Myocyte (in vitro differentiated cells): ENCODE data around the gene ATXN7L3. TPM values are rescaled to one million over a fixed set of nuclear protein-coding genes. Genes with fewer than 3 reads are reported as not detected.

Experiments
- DNase-seq: peaks from one replicate; pipeline ENCODE4 v3.0.0-alpha.2; 2012; ENCODE audit warnings: low read depth
- total RNA-seq: library from RNA; depleted of rRNA; stranded (reverse); fragments of >200 nt; gene quantifications from 2 replicates; pipeline ENCODE4 v1.2.3, GENCODE V29; 2014

Gene ATXN7L3
- total RNA-seq, 1 donor from 2014 or later, result 60.5 TPM

DNA sequence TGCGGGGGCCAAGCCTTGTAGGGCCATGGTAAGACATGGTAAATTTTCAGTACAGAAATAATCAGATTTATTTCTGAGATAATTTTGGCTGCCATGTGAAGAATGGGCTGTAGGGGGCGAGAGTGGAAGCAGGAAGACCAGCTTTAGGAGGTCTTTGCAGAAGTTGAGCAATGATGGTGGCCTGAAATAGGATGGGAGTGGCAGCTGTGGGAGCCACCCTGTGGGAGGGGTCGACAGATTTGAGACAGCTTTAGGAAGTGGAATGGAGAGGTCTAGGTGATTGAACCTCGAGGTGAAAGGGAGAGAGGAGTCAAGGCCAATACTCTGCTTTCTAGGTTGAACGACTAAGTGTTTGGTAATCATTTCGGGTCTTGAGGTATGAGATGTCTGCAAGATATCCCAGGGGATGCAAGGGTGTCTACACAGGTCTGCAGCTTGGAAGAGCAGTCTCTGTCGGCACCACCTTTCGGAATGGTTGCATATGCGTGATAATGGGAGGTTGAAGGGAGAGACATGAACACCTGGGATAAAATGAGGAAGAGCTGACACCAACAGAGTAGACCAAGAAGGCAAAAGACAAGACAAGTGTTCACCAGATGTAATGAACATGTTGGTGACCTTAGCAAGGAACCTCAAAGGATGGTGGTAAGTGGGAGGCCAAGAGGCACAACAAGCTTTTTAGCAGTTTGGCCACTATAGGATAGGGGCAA is 4.2 kb upstream of the ATXN7L3 start:
- DNase-seq, result peak; percentile 71

DNA sequence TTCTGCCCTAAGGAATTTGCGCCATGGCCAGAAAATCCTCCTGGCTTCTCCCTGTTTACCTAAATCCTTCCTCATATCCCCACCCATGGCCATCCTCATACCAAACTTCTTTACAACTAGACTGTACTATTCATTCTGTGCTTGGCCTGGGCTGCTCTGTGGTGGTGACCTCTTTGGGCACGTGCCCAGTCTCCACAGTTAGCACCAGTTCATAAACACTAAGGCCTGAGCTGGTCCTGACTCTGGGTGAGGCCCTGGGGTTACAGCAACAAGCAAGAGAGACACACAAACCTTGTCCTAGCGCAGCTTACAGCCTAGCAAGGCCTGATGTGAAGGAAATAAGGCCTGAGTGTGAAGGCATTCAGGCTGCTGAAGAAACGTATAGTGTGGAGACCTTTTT is 3.1 kb upstream of the ATXN7L3 start:
- no peak for DNase-seq

DNA sequence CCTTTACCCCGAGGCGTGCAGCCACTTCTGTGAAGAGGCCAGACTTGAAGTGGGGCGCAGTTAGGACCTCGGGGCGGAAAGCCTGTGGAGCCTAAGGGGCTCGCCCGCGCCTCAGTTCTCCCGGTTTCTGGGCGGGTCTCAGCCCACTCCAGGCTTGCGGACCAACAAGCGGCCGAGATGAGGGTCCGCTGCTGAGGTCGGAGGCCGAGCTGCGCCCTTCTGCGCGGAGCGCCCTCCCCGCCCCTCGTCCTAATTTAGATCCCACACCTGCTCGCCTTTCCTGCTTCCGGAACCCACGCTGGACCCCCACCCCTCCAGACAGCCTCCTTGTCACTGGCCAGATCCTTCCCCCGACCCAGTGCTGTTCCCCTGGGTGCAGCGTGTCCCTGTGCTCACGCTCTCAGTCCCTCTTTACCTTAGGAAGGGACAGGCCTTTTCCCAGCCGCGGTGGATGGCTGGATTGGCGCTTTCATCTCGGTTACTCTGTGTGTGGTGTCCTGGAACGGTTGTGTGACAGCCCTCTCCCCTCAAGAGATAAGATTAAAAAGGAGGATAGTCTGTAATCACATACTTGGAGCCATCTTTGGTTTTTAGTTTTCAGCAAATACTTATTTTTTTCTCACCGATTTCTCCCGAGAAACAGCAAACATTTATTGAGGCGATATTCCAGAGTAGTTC is 933 bp upstream of the ATXN7L3 start:
- DNase-seq, result no peak

DNA sequence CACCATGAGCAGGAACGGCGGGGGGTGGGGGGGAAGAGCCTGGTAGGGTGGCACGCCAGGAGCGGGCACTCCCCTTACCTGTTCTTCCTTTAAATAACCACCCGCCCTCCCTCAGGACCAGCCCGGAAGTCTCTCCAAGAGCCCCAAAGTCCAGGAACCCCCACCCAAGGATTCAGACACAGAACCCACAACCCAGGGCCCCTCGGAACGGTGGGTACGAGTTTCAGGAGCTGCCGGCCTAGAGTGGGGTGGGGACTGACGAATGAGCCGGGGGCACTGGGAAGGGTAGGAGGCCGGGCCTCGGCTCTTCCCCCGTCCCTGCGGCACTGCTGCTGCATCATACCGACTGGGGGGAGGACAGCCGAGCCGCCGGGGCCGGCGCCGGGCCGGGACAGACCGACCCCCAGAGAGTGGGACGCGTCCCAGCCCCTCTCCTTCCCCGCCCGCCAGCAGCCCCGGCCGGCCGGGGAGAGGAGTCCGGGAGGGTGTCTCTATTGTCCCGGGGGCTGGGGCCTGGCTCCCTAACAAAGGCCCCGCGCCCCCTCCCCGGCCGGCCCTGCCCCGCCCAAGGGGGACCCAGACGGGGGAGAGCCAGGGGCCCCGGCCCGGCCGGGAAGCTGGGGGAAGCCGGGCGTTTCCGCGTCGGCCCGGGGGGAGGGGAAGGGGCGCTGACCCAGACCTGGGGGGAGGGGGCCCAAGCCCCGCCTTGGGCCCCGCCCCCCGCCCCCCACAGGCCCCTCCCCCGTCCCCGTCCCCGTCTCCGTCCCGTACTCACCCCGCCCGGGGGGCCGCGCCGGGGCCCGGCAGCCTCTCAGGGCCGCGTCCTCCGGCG is 747 bp downstream of the ATXN7L3 start:
- DNase-seq, result peak; percentile 60

DNA sequence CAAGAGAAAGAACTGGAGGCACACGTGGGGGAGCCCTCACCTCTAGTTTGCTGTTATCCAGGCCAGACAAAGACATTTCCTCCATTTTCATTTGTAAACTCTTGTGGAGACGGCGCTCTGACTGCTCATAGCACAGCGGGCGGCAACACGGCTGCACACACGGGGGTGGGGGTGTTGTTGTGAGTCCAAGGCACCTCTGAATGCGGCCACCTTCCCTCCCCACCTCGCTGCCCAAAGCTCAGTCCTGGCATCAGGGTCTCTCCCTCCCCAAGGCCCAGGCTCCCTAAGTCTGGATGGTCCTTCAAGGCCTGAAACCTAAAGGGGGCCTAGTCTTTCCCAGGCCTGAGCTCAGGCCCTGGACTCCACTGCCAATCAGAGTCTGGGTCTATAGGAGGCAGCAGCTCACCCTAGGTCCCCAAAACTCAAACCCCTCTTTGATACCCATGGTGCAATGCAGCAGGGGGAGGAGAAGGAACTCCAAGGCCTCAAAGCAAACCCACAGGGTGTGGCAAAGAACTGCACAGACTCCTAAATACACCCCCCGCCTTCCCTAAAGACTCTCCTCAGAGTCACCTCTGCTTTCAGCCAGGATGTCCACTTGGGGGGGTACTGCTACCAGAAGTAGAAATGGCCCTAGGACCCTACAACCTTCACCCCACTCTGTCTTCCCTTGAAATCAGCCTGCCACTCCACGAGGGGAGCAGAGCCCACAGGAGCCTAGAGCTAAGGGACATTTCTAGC is 1.5 kb downstream of the ATXN7L3 start:
- peak; percentile 81 for DNase-seq

DNA sequence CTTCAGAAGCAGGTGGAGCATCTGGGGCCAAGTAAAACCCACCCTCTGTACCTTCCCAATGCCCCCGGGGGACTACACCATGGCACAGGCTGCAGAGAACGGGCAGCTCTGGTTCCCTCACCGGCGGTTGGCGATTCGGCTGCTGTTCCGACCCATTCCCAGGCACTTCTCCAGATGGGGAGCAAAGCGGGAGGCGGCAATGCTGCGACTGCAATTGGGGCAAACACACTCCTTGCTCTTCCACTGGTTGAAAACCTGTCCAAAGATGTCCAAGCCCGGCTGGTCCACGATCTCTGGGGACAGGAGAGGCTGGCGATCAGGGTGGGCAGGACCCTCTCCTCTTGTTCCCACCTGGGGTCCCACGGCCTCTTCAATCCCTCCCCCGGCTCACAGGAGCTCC is 2.6 kb downstream of the ATXN7L3 start:
- no peak for DNase-seq

DNA sequence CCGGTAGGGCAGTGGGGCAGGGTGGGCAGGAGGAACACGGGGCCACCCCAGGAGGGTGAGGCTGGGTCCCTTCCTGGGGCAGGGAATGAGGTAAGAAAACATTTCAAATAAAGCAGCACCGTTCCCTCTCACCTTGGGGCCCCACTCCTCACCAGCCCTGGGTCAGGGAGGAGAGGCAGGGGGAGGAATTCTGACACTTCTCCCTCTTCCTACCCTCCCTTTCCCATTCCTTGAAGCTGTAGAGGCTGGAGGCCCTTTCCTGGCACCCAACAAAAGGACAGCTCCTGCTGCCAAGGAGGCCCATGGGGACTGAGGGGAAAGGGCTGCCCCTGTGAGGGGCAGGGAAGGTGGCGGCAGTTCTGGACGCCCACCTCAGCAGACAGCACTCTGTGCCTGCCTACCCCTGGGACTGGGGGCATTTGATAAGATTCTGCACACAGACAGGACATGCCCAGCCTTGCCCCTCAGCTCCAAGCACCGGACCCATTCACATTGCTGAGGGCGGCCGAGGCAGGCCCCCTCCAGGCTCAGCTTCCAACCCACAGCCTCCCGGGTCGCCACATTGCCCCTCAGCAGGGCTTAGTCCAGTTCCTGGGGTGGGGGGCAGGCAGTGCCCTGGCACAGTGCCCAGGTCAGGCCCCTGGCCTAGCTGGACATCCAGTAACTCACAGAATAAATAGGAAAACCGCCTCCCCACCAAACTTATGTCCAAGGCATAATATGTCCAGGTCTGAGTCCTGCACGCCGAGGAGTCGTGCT is 6.2 kb downstream of the ATXN7L3 start:
- DNase-seq, result no peak

DNA sequence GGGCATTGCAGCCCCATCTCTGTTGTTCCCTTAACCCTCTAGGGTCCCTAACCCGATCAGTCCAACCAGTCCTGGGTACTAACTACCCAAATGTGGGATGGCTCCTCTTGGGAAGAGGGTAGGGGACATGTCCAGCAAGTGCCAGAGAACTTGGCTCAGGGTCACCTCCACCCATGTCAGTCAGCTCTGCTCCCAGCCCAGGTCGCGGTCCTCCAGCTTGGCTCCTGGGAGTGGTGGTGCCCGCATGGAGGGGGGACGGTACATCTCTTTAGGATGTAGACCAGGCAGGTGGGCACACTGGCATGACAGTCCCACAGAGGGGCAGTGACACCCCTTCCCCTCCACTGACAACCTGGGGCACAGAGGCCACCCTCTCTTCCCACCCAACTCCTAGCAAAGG is 6.9 kb downstream of the ATXN7L3 start:
- no peak for DNase-seq

DNA sequence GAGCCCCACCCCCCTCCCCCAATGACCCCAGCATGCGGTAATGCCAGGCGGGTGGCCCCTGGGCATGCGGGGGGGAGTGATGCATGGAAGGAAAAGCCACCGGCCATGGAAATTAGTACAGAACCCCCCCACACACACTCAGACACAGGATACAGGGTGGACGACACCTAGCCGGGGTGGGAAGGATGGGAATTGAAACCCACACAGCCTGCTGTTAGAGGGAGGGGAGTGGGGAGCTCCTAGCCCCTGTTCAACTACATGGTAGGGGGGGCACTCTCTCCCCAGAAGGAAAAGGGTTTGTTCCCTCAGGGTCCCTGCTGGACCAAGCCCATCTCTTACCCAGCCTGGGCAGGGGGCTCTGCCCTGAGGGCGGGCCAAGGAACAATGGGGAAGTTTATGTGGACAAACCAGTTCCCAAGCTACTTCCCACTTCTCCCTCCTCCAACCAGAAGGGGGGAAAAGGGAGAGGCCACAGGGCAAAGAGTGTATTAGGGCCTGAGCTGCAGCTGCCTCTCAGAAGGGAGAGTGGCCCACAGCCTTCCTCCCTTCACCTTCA is 7.7 kb downstream of the ATXN7L3 start:
- DNase-seq, result no peak

DNA sequence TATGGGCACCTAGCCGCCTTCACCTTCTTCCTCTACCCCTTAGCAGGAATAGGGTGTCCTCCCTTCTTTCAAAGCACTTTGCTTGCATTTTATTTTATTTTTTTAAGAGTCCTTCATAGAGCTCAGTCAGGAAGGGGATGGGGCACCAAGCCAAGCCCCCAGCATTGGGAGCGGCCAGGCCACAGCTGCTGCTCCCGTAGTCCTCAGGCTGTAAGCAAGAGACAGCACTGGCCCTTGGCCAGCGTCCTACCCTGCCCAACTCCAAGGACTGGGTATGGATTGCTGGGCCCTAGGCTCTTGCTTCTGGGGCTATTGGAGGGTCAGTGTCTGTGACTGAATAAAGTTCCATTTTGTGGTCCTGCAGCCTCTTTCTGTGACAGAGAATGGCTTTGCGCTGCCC is 8.3 kb downstream of the ATXN7L3 start:
- peak; percentile 79 for DNase-seq

DNA sequence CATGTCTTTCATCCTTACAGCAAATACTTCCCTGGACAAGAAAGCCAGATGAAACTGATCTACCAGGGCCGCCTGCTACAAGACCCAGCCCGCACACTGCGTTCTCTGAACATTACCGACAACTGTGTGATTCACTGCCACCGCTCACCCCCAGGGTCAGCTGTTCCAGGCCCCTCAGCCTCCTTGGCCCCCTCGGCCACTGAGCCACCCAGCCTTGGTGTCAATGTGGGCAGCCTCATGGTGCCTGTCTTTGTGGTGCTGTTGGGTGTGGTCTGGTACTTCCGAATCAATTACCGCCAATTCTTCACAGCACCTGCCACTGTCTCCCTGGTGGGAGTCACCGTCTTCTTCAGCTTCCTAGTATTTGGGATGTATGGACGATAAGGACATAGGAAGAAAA is 9.2 kb downstream of the ATXN7L3 start:
- no peak for DNase-seq

DNA sequence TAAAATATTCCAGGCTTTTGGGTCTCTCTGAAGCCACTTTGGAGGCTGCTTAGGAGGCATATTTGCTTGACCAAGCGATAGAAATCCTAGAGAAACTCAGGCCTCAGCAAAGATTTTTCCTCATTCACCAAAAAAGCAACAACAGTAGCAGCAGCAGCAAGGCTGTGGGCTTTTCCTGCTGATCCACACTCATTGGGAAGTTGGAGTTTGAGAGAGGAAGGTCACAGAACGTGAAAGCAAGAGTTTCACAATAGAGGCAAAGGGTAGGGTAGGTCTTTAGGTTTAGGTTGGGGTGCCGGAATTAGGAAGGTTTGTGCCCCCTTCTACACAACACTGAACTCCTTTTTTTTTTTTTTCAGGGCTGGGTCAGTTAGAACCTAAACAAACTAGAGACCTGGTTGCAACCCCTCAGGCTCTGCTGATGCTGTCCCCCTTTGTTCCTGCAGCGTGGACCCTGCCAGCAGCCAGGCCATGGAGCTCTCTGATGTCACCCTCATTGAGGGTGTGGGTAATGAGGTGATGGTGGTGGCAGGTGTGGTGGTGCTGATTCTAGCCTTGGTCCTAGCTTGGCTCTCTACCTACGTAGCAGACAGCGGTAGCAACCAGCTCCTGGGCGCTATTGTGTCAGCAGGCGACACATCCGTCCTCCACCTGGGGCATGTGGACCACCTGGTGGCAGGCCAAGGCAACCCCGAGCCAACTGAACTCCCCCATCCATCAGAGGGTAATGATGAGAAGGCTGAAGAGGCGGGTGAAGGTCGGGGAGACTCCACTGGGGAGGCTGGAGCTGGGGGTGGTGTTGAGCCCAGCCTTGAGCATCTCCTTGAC is 10.9 kb downstream of the ATXN7L3 start:
- DNase-seq, result no peak

DNA sequence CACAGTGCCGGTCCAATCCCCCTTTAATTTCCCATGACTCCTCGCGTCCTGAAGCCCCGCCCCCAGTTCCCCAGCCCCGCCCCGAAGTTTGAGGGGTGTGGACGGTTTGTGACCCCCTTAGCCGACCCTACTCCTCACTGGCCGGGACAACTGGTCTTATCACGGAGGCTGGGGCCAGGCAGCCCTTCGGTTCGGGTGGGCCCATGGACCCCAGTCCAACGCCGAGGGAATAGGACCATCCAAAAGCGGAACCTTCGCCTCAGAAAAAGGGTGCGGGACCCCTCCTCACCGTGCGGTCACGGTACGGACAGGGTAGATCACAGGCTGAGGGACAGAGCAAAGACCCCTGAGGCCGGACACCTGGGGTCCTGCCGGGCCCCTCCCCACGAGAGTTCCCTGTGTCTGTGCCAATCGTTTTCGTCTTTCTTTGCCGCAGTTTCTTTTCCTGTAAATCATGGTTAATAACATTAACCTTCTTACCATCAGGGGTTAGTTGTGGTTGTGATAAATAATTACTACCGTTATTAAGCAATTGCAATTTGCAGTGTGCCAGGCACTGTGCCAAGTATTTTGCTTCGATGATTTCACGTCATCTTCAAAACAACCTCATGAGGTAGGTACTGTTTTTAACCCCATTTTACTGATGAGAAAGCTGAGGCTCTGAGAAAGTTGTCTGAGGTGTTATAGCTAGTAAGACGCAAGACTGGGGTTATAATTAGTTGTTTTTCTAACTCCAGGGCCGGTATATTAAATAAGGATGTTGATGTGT is 12.4 kb downstream of the ATXN7L3 start:
- no peak for DNase-seq

DNA sequence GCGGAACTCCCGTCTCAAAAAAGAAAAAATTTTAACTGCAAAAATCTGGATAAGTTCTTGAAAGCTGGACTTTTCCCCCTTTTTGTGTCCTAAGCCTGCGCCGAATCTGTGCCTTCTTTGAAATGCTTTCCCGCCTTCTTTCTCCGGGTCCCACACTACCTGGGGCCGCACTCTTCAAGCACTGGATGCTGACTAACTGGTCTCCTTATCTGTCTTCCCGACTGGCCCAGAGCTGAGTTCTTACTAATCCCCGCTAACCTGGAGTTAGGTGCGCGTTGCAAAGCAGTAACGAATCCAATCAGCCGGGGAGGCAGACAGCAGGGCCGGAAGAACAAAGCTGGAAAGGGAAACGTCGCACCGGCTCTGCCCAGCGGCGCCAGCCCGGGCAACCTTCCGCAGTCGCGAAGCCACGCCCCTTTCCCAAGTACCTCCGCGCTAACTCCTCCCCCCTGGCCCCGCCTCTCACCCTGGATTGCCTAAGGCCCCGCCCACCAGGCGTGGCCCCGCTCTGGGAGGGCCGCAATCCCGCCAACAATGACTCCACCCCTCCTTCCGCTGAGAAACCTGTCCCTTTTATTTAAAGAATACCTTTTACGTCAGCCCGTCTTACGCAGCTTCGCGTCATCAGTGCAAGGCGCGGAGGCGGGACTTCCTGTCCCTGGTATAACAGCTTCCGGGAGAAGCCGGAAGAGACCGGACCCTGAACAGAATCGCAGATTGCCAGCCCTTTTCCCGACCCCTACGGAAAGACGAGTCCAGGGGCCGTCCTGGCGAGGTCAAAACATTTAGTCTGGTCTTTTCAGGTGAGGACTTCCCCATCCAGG is 13.2 kb downstream of the ATXN7L3 start, which contains the start of gene TMUB2:
TMUB2 (plus strand) TSS at position 666 of the 824 bp plus-strand sequence. CDS start 737 bp downstream, outside the sequence.
- DNase-seq, result peak; percentile 99

DNA sequence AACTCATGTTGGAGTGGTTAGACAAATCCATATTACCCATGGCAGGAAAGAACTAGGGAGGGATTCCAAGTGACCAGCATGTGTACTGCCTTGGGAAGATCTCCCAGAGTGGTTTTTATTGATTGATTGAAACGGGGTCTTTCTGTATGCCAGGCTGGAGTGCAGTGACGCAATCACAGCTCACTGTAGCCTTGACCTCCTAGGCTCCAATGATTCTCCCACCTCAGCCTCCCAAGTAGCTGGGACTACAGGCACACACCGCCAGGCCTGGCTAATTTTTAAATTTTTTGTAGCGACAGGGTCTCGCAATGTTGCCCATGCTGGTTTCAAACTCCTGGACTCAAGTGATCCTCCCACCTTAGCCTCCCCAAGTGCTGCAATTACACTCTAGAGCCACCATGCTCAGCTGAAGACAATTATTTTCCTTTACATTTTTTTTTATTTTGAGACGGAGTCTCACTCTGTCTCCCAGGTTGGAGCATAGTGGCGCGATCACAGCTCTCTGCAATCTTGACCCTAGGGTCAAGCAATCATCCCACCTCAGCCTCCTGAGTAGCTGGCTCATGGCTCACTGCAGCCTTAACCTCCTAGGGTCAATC is 15.4 kb downstream of the ATXN7L3 start:
- no peak for DNase-seq

DNA sequence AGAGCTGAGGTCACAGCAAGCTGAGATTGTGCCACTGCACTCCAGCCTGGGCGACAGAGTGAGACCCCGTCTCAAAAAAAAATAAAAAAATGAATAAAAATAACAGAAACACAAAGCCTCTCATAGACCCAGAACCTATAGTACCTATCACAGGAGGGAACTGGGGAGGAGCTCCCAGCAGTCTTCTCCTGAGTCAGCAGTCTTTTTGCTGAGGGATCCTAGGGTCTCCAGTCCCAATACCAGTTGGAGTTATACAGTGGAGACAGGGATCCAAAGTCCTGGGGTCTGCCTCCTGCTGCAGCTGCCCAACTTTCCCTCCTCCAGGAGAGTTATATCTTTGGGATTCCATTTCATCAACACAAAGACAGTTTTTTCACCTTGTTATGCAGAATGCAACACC is 16.7 kb downstream of the ATXN7L3 start:
- DNase-seq, result no peak

DNA sequence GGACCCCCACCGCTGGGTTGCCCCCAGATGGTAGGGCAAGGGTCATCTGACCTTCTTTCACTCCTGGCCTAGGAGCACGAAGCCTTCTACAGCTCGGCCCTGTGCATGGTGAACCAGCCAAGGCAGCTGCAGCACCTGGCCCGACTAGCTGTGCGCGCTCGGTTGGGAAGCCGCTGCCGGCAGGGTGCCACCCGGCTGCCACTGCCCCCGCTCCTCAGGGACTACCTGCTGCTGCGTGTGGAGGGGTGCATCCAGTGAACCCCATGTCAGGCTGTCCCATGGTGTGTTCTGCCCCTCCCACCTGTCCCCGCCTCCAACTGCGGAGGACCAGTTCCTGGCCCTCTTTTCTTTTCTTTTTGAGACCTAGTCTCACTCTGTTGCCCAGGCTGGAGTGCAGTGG is 21.6 kb downstream of the ATXN7L3 start:
- DNase-seq, result no peak
